Stimulated activated CD8-positive, alpha-beta memory T cell treated with anti-CD3 and anti-CD28 coated beads, Interleukin-12 subunit alpha, Interleukin-12 subunit beta, amount 100 ng/mL, for 4 hours (primary cell): ENCODE results near the gene KBTBD8.

Experiments used
- DNase-seq: peaks from one replicate; pipeline ENCODE4 v3.0.0-alpha.2; 2020; ENCODE audit warnings: low read depth

KBTBD8 gene

DNA sequence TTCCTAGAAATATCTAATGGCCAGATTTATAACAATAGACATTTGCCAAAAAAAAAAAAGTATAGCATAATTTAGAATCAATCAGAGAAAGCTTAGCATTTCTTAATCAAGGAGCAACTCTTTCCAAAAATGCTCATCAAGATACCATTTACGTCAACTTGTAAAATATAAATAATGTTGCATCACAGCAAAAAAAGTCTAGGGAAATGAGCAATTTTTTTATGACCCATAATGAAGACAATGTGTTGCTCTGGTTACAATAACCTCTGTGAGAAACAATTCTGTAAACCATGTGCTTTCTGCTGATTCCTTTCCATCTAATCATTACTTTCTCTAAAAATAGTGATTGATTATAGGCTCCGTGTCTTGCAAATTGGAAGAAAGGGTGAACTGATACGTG is 36.3 kb downstream of the KBTBD8 start:
- no peak for DNase-seq

DNA sequence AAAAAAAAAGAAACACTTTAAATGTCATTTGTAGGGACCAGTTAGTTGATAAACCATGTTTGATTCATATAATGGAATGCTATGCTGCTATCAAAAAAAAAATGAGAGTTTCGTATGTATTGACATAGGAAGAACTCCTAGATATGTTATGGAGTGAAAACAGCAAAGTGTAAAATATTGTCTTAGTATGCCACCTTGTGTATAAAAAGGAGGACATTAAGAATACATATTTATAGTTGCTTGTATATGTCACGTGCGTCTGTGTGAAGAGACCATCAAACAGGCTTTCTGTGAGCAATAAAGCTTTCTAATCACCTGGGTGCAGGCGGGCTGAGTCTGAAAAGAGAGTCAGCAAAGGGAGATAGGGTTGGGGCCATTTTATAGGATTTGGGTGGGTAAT is 39.5 kb downstream of the KBTBD8 start:
- no peak for DNase-seq

GRCh38 chr3:67044295-67044694 is 46.2 kb downstream of the KBTBD8 start:
- DNase-seq = no peak

DNA sequence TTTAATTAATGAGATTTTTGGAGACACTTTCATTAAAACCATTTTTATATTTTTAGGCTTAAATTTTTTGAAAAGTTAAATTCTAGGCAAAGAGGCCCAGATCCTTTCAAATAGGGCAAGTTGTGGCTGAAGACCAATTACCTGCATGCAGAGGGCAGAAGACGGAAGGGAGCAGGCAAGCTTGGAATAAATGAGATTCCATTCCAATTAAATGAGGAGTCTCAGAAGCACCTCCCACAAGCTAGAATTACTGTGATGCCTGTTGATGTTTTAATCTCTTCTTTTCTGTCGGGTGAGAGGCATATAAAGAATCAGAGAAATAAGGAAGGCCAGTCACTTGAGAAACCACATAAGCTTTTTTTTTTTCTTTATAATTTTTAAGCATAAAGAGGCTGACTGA is 46.8 kb downstream of the KBTBD8 start:
- DNase-seq = no peak

DNA sequence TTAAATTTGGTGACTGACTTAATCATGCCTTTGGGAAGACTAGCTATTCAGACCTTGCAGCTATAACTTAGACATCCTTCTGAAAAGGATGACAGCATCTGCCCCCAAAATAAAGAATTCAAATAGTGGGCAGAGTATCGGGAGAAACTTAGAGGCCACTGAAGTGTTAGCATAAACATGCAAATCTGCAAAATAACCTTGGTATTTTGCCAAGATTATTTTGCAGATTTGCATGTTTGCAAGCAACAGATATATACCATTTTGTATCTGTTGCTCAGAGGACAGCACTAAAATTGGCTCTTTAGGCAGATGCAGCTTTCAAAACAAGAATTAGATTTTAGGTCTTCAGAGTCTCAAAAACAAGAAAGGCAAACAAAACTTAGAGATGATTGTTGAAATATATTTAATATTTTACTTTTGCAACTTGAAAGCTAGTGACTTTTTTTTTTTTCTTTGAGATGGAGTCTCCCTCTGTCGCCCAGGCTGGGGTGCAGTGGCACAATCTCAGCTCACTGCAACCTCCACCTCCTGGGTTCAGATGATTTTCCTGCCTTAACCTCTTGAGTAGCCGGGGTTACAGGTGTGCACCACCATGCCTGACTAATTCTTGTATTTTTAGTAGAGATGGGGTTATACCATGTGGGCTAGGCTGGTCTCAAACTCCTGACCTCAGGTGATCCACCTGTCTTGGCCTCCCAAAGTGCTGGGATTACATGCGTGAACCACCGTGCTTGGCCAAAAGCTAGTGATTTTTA is 47.8 kb downstream of the KBTBD8 start:
- no peak for DNase-seq

- no peak for DNase-seq
Observed at GRCh38 chr3:67047051-67047450, 48.9 kb downstream of the KBTBD8 start.

- DNase-seq = no peak
Observed at GRCh38 chr3:67048067-67048714, 50.1 kb downstream of the KBTBD8 start.

DNA sequence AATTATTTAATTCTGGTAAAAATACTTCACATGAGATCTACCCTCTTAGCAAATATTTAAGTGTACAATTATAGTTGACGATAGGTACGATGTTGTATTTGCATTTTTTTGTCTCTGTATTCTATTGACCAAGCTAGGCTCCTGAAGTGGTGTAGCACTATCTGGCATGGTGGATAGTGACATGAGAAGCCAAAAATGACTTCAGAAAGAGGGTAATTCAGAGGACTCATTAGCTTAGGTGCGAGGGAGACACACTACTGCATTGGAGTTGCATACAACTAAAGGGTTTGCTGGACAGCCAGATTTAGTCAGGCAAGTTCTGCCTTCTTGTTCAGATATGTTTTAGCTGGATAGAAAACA is 50.6 kb downstream of the KBTBD8 start:
- no peak for DNase-seq

GRCh38 chr3:67059443-67059842 is 61.3 kb downstream of the KBTBD8 start:
- no peak for DNase-seq
